ENCODE results near the gene GNPTAB.

GNPTAB gene

DNA sequence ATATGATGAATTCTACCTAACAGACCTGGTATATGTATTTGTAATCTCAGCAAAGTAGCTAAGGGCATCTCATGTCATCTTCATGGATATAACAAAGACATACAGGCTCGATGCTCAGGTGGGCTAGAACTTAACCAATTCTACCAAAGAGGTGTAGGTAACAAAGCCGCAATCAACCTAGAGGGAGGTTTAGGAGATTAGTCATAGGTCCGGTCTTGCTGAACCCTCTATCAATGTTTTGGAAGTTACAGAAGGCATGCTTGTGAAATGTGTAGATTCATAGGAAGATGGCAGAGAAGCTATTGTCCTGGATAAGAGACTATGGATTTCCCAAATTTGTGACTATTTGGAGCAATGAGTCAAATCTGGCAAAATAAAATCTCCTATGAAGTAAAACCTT is 48.9 kb downstream of the GNPTAB start:
- peaks cover 8 to 26% of the 10 kb centered on the region in 2 donors for H3K36me3 ChIP-seq (ENCODE audit: control insufficient read depth in 1 of 2, insufficient read depth in 2 of 2, low read length in 2 of 2)
- H3K9me3 ChIP-seq (ENCODE audit: control insufficient read depth in 1 of 2, low read length in 2 of 2): no peaks in the 10 kb centered on the region
- no peak overlapping the region for H3K4me3 ChIP-seq (ENCODE audit: low read depth in 1 of 2, low read length in 2 of 2)
- H3K27ac ChIP-seq (ENCODE audit: low read length): no peak overlapping the region
- no peaks in the 10 kb centered on the region for H3K4me1 ChIP-seq (ENCODE audit: control insufficient read depth in 1 of 2, insufficient read depth in 2 of 2, low read length in 2 of 2)
- no peaks in the 10 kb centered on the region for H3K27me3 ChIP-seq (ENCODE audit: low read depth, low read length)

DNA sequence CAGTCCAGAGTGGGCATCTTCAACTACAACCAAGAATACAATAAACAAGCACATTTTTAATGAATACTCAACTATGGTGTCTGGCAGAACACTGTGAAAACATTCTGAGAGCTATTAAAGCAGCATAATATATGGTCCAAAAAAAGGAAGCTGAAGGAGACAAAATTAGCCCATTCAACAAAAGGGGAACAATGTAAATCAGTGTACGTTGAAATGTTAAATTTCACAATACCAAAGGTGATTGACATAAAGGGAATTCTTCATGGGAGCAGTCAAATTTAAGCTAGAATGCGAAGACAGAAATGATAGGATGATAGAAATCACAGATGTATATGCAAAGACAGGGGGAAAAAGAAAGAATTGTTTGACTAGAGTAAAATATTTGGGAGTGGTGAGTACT is 50.2 kb downstream of the GNPTAB start:
- Histone ChIP-seq H3K36me3 (ENCODE audit: control insufficient read depth in 1 of 2, insufficient read depth in 2 of 2, low read length in 2 of 2) (peaks cover 8 to 25% of the 10 kb centered on the region in 2 donors), H3K27ac (ENCODE audit: low read length) (no peak overlapping the region), H3K4me3 (ENCODE audit: low read depth in 1 of 2, low read length in 2 of 2) (no peak overlapping the region), H3K27me3 (ENCODE audit: low read depth, low read length) (no peaks in the 10 kb centered on the region), H3K4me1 (ENCODE audit: control insufficient read depth in 1 of 2, insufficient read depth in 2 of 2, low read length in 2 of 2) (no peaks in the 10 kb centered on the region), H3K9me3 (ENCODE audit: control insufficient read depth in 1 of 2, low read length in 2 of 2) (no peaks in the 10 kb centered on the region)

DNA sequence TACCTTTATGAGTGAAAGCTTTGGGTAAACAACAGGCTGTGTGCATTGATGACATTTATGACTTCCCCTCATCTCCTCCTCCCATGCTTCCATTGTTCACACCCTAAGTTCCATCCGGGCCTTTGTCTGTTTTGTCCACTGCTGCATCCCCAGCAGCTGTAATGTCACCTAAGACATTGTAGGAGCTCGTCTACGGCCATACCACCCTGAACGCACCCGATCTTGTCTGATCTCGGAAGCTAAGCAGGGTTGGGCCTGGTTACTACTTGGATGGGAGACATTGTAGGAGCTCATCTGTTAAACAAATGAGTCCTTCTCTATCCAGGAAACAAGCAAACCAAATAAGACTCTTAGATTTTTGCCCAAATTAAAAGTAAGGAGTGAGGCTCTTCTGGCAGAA is 51.1 kb downstream of the GNPTAB start:
- Histone ChIP-seq H3K4me3 (ENCODE audit: low read depth in 1 of 2, low read length in 2 of 2) (no peak overlapping the region), H3K27me3 (ENCODE audit: low read depth, low read length) (no peaks in the 10 kb centered on the region), H3K27ac (ENCODE audit: low read length) (no peak overlapping the region), H3K4me1 (ENCODE audit: control insufficient read depth in 1 of 2, insufficient read depth in 2 of 2, low read length in 2 of 2) (no peaks in the 10 kb centered on the region), H3K9me3 (ENCODE audit: control insufficient read depth in 1 of 2, low read length in 2 of 2) (no peaks in the 10 kb centered on the region), H3K36me3 (ENCODE audit: control insufficient read depth in 1 of 2, insufficient read depth in 2 of 2, low read length in 2 of 2) (peaks cover 8 to 16% of the 10 kb centered on the region in 2 donors)

- Histone ChIP-seq H3K27me3 (ENCODE audit: low read depth, low read length) (no peaks in the 10 kb centered on the region), H3K4me1 (ENCODE audit: control insufficient read depth in 1 of 2, insufficient read depth in 2 of 2, low read length in 2 of 2) (no peaks in the 10 kb centered on the region), H3K27ac (ENCODE audit: low read length) (no peak overlapping the region), H3K36me3 (ENCODE audit: control insufficient read depth in 1 of 2, insufficient read depth in 2 of 2, low read length in 2 of 2) (peaks cover 8 to 12% of the 10 kb centered on the region in 2 donors), H3K4me3 (ENCODE audit: low read depth in 1 of 2, low read length in 2 of 2) (no peak overlapping the region), H3K9me3 (ENCODE audit: control insufficient read depth in 1 of 2, low read length in 2 of 2) (no peaks in the 10 kb centered on the region)
Measured at GRCh38 chr12:101779200-101779599, 51.6 kb downstream of the GNPTAB start.

DNA sequence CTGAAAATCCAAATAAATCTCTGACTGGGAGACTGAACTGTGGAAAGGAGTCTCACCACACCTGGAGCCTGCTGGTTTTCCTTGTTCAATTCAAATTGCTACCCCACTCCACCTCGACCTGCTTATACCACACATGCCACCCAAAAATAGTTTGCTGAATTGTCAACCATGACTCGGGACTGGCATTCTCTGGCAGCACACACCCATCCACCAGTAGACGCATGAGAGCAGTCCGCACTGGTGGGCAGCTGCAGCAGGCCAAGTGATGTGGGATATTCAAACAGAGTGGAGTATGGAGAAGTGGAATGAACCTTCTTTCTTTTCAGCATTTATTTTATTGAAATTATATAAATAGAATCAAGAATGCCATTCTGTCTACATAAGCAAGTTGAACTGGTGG is 52.8 kb downstream of the GNPTAB start:
- Histone ChIP-seq H3K36me3 (ENCODE audit: control insufficient read depth in 1 of 2, insufficient read depth in 2 of 2, low read length in 2 of 2) (peaks cover 4 to 8% of the 10 kb centered on the region in 2 donors), H3K27ac (ENCODE audit: low read length) (no peak overlapping the region), H3K9me3 (ENCODE audit: control insufficient read depth in 1 of 2, low read length in 2 of 2) (no peaks in the 10 kb centered on the region), H3K4me1 (ENCODE audit: control insufficient read depth in 1 of 2, insufficient read depth in 2 of 2, low read length in 2 of 2) (no peaks in the 10 kb centered on the region), H3K4me3 (ENCODE audit: low read depth in 1 of 2, low read length in 2 of 2) (no peak overlapping the region), H3K27me3 (ENCODE audit: low read depth, low read length) (no peaks in the 10 kb centered on the region)

DNA sequence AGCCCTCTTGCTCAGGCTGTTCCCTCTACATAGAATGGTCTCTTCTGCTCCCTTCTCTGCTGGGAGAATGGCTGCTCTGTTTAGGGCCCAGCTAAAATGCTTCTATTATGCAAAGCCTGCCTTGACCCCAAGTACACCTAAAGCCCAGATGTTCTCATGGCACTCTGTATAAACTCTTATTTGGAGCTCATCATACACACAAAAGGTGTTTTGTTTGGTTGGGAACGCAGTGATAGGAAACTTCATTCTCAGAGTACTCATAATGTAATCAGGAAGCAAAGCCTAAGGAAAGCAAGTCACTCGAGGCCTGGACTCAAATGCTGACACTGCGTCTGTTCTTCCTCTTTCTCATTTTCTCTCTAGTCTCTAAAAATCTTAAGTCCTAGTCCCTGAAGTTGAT is 53.3 kb downstream of the GNPTAB start:
- Histone ChIP-seq H3K27ac (ENCODE audit: low read length) (no peak overlapping the region), H3K36me3 (ENCODE audit: control insufficient read depth in 1 of 2, insufficient read depth in 2 of 2, low read length in 2 of 2) (peaks cover 4 to 8% of the 10 kb centered on the region in 2 donors), H3K4me1 (ENCODE audit: control insufficient read depth in 1 of 2, insufficient read depth in 2 of 2, low read length in 2 of 2) (no peaks in the 10 kb centered on the region), H3K4me3 (ENCODE audit: low read depth in 1 of 2, low read length in 2 of 2) (no peak overlapping the region), H3K27me3 (ENCODE audit: low read depth, low read length) (no peaks in the 10 kb centered on the region), H3K9me3 (ENCODE audit: control insufficient read depth in 1 of 2, low read length in 2 of 2) (no peaks in the 10 kb centered on the region)

- no peaks in the 10 kb centered on the region for H3K4me1 ChIP-seq (ENCODE audit: control insufficient read depth in 1 of 2, insufficient read depth in 2 of 2, low read length in 2 of 2)
- no peak overlapping the region for H3K27ac ChIP-seq (ENCODE audit: low read length)
- peaks cover 5 to 8% of the 10 kb centered on the region in 2 donors for H3K36me3 ChIP-seq (ENCODE audit: control insufficient read depth in 1 of 2, insufficient read depth in 2 of 2, low read length in 2 of 2)
- no peaks in the 10 kb centered on the region for H3K27me3 ChIP-seq (ENCODE audit: low read depth, low read length)
- H3K4me3 ChIP-seq (ENCODE audit: low read depth in 1 of 2, low read length in 2 of 2): no peak overlapping the region
- H3K9me3 ChIP-seq (ENCODE audit: control insufficient read depth in 1 of 2, low read length in 2 of 2): no peaks in the 10 kb centered on the region
Measured at GRCh38 chr12:101775816-101776215, 54.9 kb downstream of the GNPTAB start.

- H3K4me3 ChIP-seq (ENCODE audit: low read depth in 1 of 2, low read length in 2 of 2): no peak overlapping the region
- H3K36me3 ChIP-seq (ENCODE audit: control insufficient read depth in 1 of 2, insufficient read depth in 2 of 2, low read length in 2 of 2): peaks cover 16 to 21% of the 10 kb centered on the region in 2 donors
- H3K9me3 ChIP-seq (ENCODE audit: control insufficient read depth in 1 of 2, low read length in 2 of 2): no peaks in the 10 kb centered on the region
Measured at GRCh38 chr12:101773650-101774162, 57.1 kb downstream of the GNPTAB start.

GRCh38 chr12:101772012-101772775 is 58.6 kb downstream of the GNPTAB start:
- no peak overlapping the region for H3K27ac ChIP-seq (ENCODE audit: low read length)
- H3K36me3 ChIP-seq (ENCODE audit: control insufficient read depth in 1 of 2, insufficient read depth in 2 of 2, low read length in 2 of 2): peaks cover 15 to 28% of the 10 kb centered on the region in 2 donors
- H3K27me3 ChIP-seq (ENCODE audit: low read depth, low read length): no peaks in the 10 kb centered on the region

More at GRCh38 chr12:101773650-101774162, 57.1 kb downstream of the GNPTAB start:
- Histone ChIP-seq H3K27me3 (ENCODE audit: low read depth, low read length) (no peaks in the 10 kb centered on the region), H3K27ac (ENCODE audit: low read length) (no peak overlapping the region), H3K4me1 (ENCODE audit: control insufficient read depth in 1 of 2, insufficient read depth in 2 of 2, low read length in 2 of 2) (no peaks in the 10 kb centered on the region)

GRCh38 chr12:101769865-101770264 is 60.9 kb downstream of the GNPTAB start:
- Histone ChIP-seq H3K4me3 (ENCODE audit: low read depth in 1 of 2, low read length in 2 of 2) (no peak overlapping the region), H3K4me1 (ENCODE audit: control insufficient read depth in 1 of 2, insufficient read depth in 2 of 2, low read length in 2 of 2) (no peaks in the 10 kb centered on the region), H3K27ac (ENCODE audit: low read length) (no peak overlapping the region), H3K9me3 (ENCODE audit: control insufficient read depth in 1 of 2, low read length in 2 of 2) (no peaks in the 10 kb centered on the region), H3K27me3 (ENCODE audit: low read depth, low read length) (no peaks in the 10 kb centered on the region), H3K36me3 (ENCODE audit: control insufficient read depth in 1 of 2, insufficient read depth in 2 of 2, low read length in 2 of 2) (peaks cover 16 to 38% of the 10 kb centered on the region in 2 donors)

More at GRCh38 chr12:101772012-101772775, 58.6 kb downstream of the GNPTAB start:
- Histone ChIP-seq H3K4me3 (ENCODE audit: low read depth in 1 of 2, low read length in 2 of 2) (no peak overlapping the region), H3K9me3 (ENCODE audit: control insufficient read depth in 1 of 2, low read length in 2 of 2) (no peaks in the 10 kb centered on the region), H3K4me1 (ENCODE audit: control insufficient read depth in 1 of 2, insufficient read depth in 2 of 2, low read length in 2 of 2) (no peaks in the 10 kb centered on the region)

DNA sequence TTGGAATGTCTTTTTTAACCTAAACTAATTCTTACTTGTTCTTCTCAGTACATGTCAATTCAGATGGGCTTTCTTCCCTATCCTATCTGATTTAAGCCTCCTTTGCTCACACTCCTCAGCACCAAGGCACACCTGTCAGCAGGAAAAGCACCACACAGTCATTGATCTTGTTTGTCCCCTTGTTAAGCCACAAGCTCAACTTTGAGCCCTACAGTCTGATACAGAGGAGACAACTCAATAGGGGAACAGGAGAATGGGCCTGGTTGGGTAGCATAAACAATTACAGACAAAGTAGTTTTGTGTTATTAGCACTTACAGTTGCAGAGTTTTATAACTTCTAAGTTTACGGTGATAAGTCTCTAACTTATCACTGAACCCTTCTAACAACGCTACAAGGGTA is 62.0 kb downstream of the GNPTAB start:
- no peaks in the 10 kb centered on the region for H3K27me3 ChIP-seq (ENCODE audit: low read depth, low read length)
- H3K4me3 ChIP-seq (ENCODE audit: low read depth in 1 of 2, low read length in 2 of 2): no peak overlapping the region
- H3K4me1 ChIP-seq (ENCODE audit: control insufficient read depth in 1 of 2, insufficient read depth in 2 of 2, low read length in 2 of 2): no peaks in the 10 kb centered on the region
- H3K9me3 ChIP-seq (ENCODE audit: control insufficient read depth in 1 of 2, low read length in 2 of 2): no peaks in the 10 kb centered on the region
- no peak overlapping the region for H3K27ac ChIP-seq (ENCODE audit: low read length)
- H3K36me3 ChIP-seq (ENCODE audit: control insufficient read depth in 1 of 2, insufficient read depth in 2 of 2, low read length in 2 of 2): peaks cover 20 to 38% of the 10 kb centered on the region in 2 donors

Data from muscle layer of duodenum (tissue), 2 donors.